IPS DF 4.7 (cell line): Measurements from ENCODE around the gene SIAH2.

Experiments used
- DNase-seq: peaks from one replicate; pipeline ENCODE4 v3.0.0-alpha.2; 2013; ENCODE audit warnings: low spot score; ENCODE audit errors: extremely low read depth

Gene SIAH2

GRCh38 chr3:150775001-150775599 is 12.1 kb upstream of the SIAH2 start:
- DNase-seq = no peak

- no peak for DNase-seq
Observed at GRCh38 chr3:150773616-150774192, 10.7 kb upstream of the SIAH2 start.

GRCh38 chr3:150771600-150771999 is 8.6 kb upstream of the SIAH2 start:
- DNase-seq = no peak

GRCh38 chr3:150770681-150771080 is 7.7 kb upstream of the SIAH2 start:
- no peak for DNase-seq

- DNase-seq = no peak
Observed at GRCh38 chr3:150766742-150767141, 3.8 kb upstream of the SIAH2 start.

GRCh38 chr3:150765949-150766720 is 3.2 kb upstream of the SIAH2 start:
- DNase-seq = no peak

- no peak for DNase-seq
Observed at GRCh38 chr3:150764967-150765366, 2.0 kb upstream of the SIAH2 start.

- DNase-seq = no peak
Observed at GRCh38 chr3:150764566-150764965, 1.6 kb upstream of the SIAH2 start.

GRCh38 chr3:150763841-150764483 is 993 bp upstream of the SIAH2 start:
- DNase-seq = no peak

- no peak for DNase-seq
Observed at GRCh38 chr3:150762662-150763121, 277 bp downstream of the SIAH2 start.

GRCh38 chr3:150761831-150762661 is 923 bp downstream of the SIAH2 start:
- DNase-seq = no peak

GRCh38 chr3:150760431-150761200 is 2.4 kb downstream of the SIAH2 start:
- DNase-seq = no peak

- DNase-seq = no peak
Observed at GRCh38 chr3:150759947-150760346, 3.0 kb downstream of the SIAH2 start.

GRCh38 chr3:150759319-150759718 is 3.6 kb downstream of the SIAH2 start:
- DNase-seq = no peak

GRCh38 chr3:150757768-150758167 is 5.2 kb downstream of the SIAH2 start:
- no peak for DNase-seq

- no peak for DNase-seq
Observed at GRCh38 chr3:150757364-150757763, 5.6 kb downstream of the SIAH2 start.

- DNase-seq = no peak
Observed at GRCh38 chr3:150756491-150757059, 6.4 kb downstream of the SIAH2 start.

GRCh38 chr3:150755902-150756301 is 7.1 kb downstream of the SIAH2 start:
- DNase-seq = no peak

- no peak for DNase-seq
Observed at GRCh38 chr3:150754896-150755295, 8.1 kb downstream of the SIAH2 start.

- no peak for DNase-seq
Observed at GRCh38 chr3:150751781-150752263, 11.1 kb downstream of the SIAH2 start.
